ENCODE results near the gene TTC13.

DNA sequence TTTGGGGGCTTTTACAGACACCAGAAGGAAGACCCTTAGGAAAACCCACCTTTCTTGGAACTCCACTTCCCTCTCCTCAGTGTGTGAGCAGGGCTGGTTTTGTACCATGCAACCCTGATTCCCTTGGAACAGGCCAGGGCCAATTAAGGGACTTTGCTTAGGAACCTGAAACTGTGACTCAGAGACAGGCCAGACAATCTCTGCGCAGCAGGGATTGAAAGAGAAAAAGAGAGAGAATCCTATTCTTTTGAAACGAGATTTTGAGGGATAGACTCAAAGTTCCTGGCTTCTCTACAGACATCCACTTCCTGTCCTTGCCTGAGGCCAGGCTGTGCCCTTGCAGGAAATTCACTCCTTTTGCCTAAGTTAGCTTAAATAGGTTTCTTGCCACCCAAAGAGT is 87.2 kb downstream of the TTC13 start:
- TF ChIP-seq, protein P1, sequence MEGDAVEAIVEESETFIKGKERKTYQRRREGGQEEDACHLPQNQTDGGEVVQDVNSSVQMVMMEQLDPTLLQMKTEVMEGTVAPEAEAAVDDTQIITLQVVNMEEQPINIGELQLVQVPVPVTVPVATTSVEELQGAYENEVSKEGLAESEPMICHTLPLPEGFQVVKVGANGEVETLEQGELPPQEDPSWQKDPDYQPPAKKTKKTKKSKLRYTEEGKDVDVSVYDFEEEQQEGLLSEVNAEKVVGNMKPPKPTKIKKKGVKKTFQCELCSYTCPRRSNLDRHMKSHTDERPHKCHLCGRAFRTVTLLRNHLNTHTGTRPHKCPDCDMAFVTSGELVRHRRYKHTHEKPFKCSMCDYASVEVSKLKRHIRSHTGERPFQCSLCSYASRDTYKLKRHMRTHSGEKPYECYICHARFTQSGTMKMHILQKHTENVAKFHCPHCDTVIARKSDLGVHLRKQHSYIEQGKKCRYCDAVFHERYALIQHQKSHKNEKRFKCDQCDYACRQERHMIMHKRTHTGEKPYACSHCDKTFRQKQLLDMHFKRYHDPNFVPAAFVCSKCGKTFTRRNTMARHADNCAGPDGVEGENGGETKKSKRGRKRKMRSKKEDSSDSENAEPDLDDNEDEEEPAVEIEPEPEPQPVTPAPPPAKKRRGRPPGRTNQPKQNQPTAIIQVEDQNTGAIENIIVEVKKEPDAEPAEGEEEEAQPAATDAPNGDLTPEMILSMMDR (IDR thresholded peaks at IDR 0.05 in 8 of 11, conservative IDR thresholded peaks at IDR 0.05 in 3 of 11), result no peak
- TF ChIP-seq POLR2A (IDR thresholded peaks at IDR 0.05) (no peak), POLR2AphosphoS5 (IDR thresholded peaks at IDR 0.05) (no peak)

Data from spleen (tissue), 7 donors.